Pons (tissue), 1 donor: Measurements from ENCODE around the gene YIPF7.
A peak's percentile ranks its signal among the peaks of the same experiment; 100 is the strongest.

Experiments
- DNase-seq: peaks from one replicate; pipeline ENCODE4 v3.0.0-alpha.2; 2016; ENCODE audit warnings: low spot score

Gene YIPF7

DNA sequence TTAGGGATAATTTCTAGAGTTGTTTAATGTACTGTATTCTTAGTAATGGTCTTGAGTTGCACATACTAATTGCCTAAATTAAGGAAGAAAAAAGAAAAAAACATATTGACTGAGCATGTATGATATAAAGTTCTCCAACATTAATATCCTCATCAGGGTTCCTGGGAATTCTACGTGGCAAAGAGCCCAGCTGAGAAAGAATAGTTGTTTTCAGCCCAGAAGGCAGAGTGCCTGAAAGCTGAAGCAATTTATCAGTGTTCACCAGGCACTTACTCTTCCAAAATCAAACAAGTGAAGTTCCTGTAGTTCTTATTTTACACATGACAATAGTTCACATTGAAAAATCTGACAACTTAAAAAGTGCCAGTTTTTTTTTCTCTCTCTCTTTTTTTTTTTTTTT, 27.7 kb downstream of the YIPF7 start:
- peak; percentile 35 for DNase-seq

DNA sequence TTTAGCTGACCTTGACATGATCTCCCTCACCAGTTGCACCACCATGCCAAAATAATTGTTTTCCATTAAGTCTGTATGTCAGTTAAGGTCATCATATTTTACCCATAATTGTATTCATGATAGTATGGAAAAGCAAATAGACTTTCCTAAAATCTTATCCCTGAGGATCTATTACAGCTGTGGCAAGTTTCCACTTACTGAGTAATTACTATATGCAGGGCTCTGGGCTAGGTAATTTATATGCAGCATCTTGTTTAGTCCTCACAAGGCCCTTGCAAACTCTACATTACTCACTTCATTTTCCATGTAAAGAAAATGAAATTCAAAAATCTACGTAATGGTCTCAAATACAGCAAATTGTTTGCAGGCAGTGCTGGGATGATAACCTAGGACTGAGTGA, 34.8 kb downstream of the YIPF7 start:
- DNase-seq = no peak

DNA sequence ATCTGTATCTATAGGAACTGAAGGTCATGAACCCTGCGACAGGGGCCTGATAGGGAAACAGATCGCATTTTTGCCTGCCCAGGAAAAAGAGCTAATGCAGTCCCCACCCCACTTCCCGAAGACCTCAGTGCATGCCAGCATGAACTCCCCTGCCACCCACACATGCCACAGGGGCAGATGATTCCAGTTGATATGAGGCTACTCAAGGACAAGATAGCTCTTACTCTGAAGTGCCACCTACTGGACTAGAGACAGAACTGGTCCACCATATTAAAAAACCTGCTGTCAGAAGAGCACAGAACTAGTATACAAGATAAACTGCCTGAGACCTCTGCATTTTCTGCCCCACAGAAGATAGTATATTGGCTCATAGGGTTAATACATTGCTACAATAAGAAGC, 68.0 kb downstream of the YIPF7 start:
- DNase-seq = no peak

DNA sequence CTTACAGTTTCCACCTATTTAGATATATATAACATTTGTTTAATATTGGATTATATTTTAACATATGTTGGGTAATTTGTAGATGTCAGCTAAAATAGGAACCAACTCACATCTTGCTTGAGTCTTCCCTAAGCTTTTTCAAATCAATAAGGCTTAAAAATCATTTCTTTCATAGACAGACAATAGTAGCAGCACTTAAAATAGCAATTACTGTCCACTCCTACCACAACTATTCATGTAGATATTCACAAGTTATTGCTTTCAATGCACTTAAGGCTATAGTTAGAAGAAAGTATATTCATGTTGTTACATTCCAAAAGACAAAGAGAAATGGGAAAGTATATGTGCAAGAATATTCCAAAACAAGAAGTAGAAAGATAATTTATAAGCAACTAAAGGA, 71.2 kb downstream of the YIPF7 start:
- DNase-seq = no peak

DNA sequence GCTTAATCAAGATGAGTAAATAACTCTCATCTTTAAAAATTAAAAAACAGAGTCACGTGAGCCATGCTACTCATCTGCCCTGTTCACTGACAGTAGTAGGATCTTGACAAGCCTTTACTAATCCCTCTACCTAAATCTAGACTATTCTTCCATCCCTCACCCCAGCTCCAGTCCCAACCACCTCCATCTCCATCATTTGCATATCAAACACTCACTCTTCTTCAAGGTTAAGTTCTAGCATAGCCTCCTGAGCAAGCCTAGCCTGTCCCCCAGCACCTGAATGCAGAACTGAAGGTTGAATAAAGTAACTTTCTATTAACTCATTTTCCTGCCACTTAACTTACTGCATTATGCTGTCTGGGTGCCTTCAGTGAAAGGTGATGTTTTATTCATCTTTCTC, 72.5 kb downstream of the YIPF7 start:
- DNase-seq = no peak
